Parathyroid adenoma (tissue), 2 donors: ENCODE results near the gene GAR1.

Experiments used
- H2AFZ ChIP-seq: fragments of 300-600 bp; sonication (generic); one replicate; pipeline ENCODE4 v1.7.0; 2017; ENCODE audit warnings: antibody characterized with exemption, mild to moderate bottlenecking
- H3K27ac ChIP-seq: fragments of 300-600 bp; sonication (generic); one replicate; pipeline ENCODE4 v1.7.0; 2017
- H3K27me3 ChIP-seq: fragments of 300-600 bp; sonication (generic); one replicate; pipeline ENCODE4 v1.7.0; 2017; ENCODE audit warnings: low read length; ENCODE audit not compliant: control insufficient read depth, insufficient read depth
- H3K36me3 ChIP-seq: fragments of 300-600 bp; sonication (generic); one replicate; pipeline ENCODE4 v1.7.0; 2017; ENCODE audit warnings: low read length; ENCODE audit not compliant: control insufficient read depth, insufficient read depth
- H3K4me1 ChIP-seq: fragments of 300-600 bp; sonication (generic); one replicate; pipeline ENCODE4 v1.7.0; 2017; ENCODE audit warnings: control low read depth
- H3K4me2 ChIP-seq: fragments of 300-600 bp; sonication (generic); one replicate; pipeline ENCODE4 v1.7.0; 2017; ENCODE audit warnings: low read length
- H3K4me3 ChIP-seq: fragments of 300-600 bp; sonication (generic); one replicate; pipeline ENCODE4 v1.7.0; 2017; ENCODE audit warnings: low read depth, low read length
- H3K79me2 ChIP-seq: fragments of 300-600 bp; sonication (generic); one replicate; pipeline ENCODE4 v1.7.0; 2017; ENCODE audit warnings: control low read depth
- H3K9ac ChIP-seq: fragments of 300-600 bp; sonication (generic); one replicate; pipeline ENCODE4 v1.7.0; 2017; ENCODE audit warnings: mild to moderate bottlenecking
- H3K9me3 ChIP-seq: fragments of 300-600 bp; sonication (generic); one replicate; pipeline ENCODE4 v1.7.0; 2017; ENCODE audit warnings: low read length; ENCODE audit not compliant: control insufficient read depth
- TF ChIP-seq, protein P1 (sequence below): fragments of 300-600 bp; sonication (generic); IDR thresholded peaks from one replicate; pipeline ENCODE4 v1.7.0; 2017; ENCODE audit warnings: antibody characterized with exemption, mild to moderate bottlenecking
- donor health status: primary hyperparathyroidism.

GAR1 gene

DNA sequence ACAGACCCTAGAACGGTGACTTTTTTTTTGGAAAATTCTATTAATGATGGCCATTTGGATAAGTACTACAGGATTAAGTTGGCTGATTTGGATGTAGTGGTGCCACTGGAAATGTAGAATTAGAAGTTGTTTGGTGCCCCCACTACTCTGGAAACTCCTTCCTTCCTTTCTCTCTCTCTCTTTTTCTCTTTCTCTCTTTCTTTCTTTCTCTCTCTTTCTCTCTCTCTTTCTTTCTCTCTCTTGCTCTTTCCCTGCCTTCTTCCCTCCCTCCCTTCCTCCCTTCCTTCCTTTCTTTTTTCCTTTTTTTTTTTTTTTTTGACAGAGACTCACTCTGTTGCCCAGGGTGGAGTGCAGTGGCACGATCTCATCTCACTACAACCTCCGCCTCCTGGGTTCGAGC, 2.7 kb downstream of the GAR1 start:
- H3K9ac ChIP-seq: no peak overlapping the region
- TF ChIP-seq, protein P1, sequence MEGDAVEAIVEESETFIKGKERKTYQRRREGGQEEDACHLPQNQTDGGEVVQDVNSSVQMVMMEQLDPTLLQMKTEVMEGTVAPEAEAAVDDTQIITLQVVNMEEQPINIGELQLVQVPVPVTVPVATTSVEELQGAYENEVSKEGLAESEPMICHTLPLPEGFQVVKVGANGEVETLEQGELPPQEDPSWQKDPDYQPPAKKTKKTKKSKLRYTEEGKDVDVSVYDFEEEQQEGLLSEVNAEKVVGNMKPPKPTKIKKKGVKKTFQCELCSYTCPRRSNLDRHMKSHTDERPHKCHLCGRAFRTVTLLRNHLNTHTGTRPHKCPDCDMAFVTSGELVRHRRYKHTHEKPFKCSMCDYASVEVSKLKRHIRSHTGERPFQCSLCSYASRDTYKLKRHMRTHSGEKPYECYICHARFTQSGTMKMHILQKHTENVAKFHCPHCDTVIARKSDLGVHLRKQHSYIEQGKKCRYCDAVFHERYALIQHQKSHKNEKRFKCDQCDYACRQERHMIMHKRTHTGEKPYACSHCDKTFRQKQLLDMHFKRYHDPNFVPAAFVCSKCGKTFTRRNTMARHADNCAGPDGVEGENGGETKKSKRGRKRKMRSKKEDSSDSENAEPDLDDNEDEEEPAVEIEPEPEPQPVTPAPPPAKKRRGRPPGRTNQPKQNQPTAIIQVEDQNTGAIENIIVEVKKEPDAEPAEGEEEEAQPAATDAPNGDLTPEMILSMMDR: no peak
- H3K79me2 ChIP-seq: no peaks in the 10 kb centered on the region
- no peak overlapping the region for H3K27ac ChIP-seq
- H3K4me3 ChIP-seq: no peak overlapping the region
- no peak overlapping the region for H2AFZ ChIP-seq
- H3K9me3 ChIP-seq: no peaks in the 10 kb centered on the region
- H3K4me1 ChIP-seq: no peaks in the 10 kb centered on the region
- no peaks in the 10 kb centered on the region for H3K36me3 ChIP-seq
- no peaks in the 10 kb centered on the region for H3K27me3 ChIP-seq
- H3K4me2 ChIP-seq: no peak overlapping the region

DNA sequence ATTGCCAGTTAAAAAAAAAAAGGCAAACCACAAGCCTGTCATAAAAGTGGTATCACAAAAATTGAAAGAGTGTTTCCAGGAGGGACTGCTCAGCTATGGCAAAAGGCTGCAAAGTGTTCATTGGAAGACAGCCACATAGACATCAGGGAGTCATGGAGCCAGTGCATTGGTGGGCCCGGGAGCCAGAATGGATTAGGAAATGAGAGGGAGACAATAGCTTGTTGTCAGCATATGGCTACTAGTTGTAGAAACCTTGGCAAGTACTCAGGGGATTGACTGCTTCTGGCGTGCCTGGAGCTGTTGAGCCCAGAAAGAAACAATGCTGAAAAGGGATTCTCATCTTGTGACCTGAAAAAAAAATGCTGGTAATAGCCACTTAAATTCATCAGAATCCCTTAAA, 5.0 kb downstream of the GAR1 start:
- H3K9me3 ChIP-seq: no peaks in the 10 kb centered on the region
- H3K9ac ChIP-seq: no peak overlapping the region
- H3K4me3 ChIP-seq: no peak overlapping the region
- H3K36me3 ChIP-seq: no peaks in the 10 kb centered on the region
- no peaks in the 10 kb centered on the region for H3K27me3 ChIP-seq
- H2AFZ ChIP-seq: no peak overlapping the region
- no peaks in the 10 kb centered on the region for H3K79me2 ChIP-seq
- no peak overlapping the region for H3K4me2 ChIP-seq
- H3K27ac ChIP-seq: no peak overlapping the region
- TF ChIP-seq, protein P1: no peak
- no peaks in the 10 kb centered on the region for H3K4me1 ChIP-seq

DNA sequence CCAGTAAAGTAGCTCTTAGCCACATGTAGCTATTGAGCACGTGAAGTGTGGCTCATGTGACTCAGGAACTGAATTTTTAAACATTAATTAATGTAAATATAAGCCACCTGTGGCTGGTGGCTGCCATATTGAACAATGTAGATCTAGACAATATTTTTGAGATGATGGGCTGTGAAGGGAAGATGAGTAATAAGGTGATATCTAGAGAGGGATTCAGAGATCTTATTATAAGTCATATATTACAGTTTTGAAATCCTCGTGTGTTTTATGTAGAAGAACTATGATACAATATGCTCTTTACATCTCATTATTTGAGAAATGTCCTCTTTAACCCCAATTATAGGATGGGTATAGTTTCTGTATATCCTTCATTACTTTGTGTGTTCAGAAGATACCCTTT, 5.6 kb downstream of the GAR1 start:
- H3K4me2 ChIP-seq: no peak overlapping the region
- no peaks in the 10 kb centered on the region for H3K4me1 ChIP-seq
- no peak overlapping the region for H3K27ac ChIP-seq
- TF ChIP-seq, protein P1: no peak
- H3K9me3 ChIP-seq: no peaks in the 10 kb centered on the region
- no peak overlapping the region for H3K9ac ChIP-seq
- no peak overlapping the region for H2AFZ ChIP-seq
- no peaks in the 10 kb centered on the region for H3K79me2 ChIP-seq
- H3K4me3 ChIP-seq: no peak overlapping the region
- no peaks in the 10 kb centered on the region for H3K36me3 ChIP-seq
- no peaks in the 10 kb centered on the region for H3K27me3 ChIP-seq

GRCh38 chr4:109826719-109827118, 11.2 kb downstream of the GAR1 start:
- Histone ChIP-seq H3K4me2 (no peak overlapping the region), H3K4me1 (no peaks in the 10 kb centered on the region), H3K27ac (no peak overlapping the region), H3K9ac (no peak overlapping the region), H3K27me3 (no peaks in the 10 kb centered on the region), H3K4me3 (no peak overlapping the region), H2AFZ (no peak overlapping the region), H3K79me2 (no peaks in the 10 kb centered on the region), H3K36me3 (no peaks in the 10 kb centered on the region), H3K9me3 (no peaks in the 10 kb centered on the region)
- TF ChIP-seq, protein P1: peak; percentile 38

DNA sequence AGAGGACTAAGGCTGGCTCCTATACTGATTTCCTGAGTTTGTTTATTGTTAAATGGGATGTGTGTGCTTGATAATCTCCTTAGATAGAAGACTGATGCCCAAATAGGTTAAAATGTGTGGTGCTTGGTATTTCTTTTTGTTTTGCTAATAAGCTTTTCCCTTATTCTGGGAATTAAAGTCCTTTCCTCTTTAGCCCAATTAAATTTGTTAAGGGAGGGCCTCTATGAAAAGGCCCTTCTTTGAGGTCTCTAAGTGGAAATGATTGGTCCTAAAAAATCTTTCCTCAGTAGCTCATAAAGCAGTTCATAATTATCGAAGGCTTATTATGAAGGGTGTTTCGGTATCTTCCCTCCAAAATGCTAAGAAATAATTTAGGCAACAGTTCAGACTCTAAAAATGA, 12.1 kb downstream of the GAR1 start, which contains the start of gene RRH:
Gene RRH, plus strand, starts transcription at position 301 of the 400 bp plus-strand sequence. Its CDS starts 56 bp downstream, at position 357.
- TF ChIP-seq, protein P1: no peak
- H3K4me1 ChIP-seq: no peaks in the 10 kb centered on the region
- no peak within 1 kb of the TSS for H3K4me2 ChIP-seq
- no peaks in the 10 kb centered on the region for H3K27me3 ChIP-seq
- no peak within 1 kb of the TSS for H3K4me3 ChIP-seq
- no peaks in the 10 kb centered on the region for H3K36me3 ChIP-seq
- no peaks in the 10 kb centered on the region for H3K79me2 ChIP-seq
- H2AFZ ChIP-seq: no peak within 1 kb of the TSS
- H3K9ac ChIP-seq: no peak within 1 kb of the TSS
- no peak within 1 kb of the TSS for H3K27ac ChIP-seq
- no peaks in the 10 kb centered on the region for H3K9me3 ChIP-seq
